A172 (cell line): ENCODE data around the gene AFF3. TPM values are rescaled to one million over a fixed set of nuclear protein-coding genes. Genes with fewer than 3 reads are reported as not detected.

Experiments used
- total RNA-seq: library from RNA; depleted of rRNA; stranded (reverse); fragments of >200 nt; shearing (Covaris generic); gene quantifications from 2 replicates; pipeline ENCODE4 v1.2.3, GENCODE V29; 2014; rRNA removed

The AFF3 gene
- total RNA-seq, 1 experiment from 2014 or later, result 1.9 TPM

Other genes with a start within 250 kb of the AFF3 start
- gene LONRF2, start 179.9 kb upstream of the AFF3 start, total RNA-seq, result 5.0 and 6.0 TPM in 2 replicates